Uterus (tissue), 2 donors: Measurements from ENCODE around the gene SLIT3.

Experiments used
- POLR2A ChIP-seq, 2 donors: fragments of 450-650 bp; IDR thresholded peaks; one replicate each; pipeline ENCODE4 v1.6.1; 2016; ENCODE audit warnings: antibody characterized with exemption in 2 of 2, mild to moderate bottlenecking in 1 of 2, moderate library complexity in 1 of 2
- TF ChIP-seq, protein P1 (sequence below), 4 experiments: fragments of 200-600 bp in 2 of 4; fragments of 450-650 bp in 2 of 4; sonication (generic) in 2 of 4; IDR thresholded peaks; one replicate each; pipeline ENCODE4 v1.5.1; 2016 to 2019; ENCODE audit warnings: antibody characterized with exemption in 4 of 4, mild to moderate bottlenecking in 2 of 4, moderate library complexity in 1 of 4

DNA sequence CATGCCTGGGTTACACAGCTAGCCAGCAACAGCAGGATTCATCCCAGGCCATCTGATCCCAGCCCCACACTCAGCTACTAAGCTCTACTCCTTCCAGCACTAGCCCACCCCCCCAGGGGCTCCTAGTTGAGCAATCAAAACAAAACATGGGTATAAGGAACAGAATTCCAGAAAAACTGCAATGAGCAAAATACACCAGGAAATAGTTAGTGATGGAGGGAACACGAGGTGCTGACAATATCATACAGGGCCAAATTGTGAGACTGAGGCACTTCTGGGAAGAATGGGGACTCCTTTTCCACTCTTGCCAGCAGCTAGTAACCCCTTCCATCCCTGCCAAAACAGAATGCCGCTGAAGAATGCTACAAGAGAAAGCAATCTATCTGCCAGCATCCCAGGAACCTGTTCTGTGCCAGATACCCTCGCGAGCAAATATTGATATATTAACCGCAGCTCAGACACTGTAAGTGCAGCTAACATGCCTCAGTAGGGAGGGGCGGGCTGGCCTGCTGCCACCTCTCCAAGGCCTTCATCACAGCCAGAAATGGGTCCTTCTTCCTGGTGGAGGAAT is 161.4 kb downstream of the SLIT3 start:
- TF ChIP-seq, protein P1, sequence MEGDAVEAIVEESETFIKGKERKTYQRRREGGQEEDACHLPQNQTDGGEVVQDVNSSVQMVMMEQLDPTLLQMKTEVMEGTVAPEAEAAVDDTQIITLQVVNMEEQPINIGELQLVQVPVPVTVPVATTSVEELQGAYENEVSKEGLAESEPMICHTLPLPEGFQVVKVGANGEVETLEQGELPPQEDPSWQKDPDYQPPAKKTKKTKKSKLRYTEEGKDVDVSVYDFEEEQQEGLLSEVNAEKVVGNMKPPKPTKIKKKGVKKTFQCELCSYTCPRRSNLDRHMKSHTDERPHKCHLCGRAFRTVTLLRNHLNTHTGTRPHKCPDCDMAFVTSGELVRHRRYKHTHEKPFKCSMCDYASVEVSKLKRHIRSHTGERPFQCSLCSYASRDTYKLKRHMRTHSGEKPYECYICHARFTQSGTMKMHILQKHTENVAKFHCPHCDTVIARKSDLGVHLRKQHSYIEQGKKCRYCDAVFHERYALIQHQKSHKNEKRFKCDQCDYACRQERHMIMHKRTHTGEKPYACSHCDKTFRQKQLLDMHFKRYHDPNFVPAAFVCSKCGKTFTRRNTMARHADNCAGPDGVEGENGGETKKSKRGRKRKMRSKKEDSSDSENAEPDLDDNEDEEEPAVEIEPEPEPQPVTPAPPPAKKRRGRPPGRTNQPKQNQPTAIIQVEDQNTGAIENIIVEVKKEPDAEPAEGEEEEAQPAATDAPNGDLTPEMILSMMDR (IDR thresholded peaks at IDR 0.05), result no peak
- TF ChIP-seq POLR2A (IDR thresholded peaks at IDR 0.05), result no peak
